AG09309 (cell line): ENCODE data around the gene NEGR1.

Experiments
- DNase-seq: peaks from one replicate; pipeline ENCODE4 v3.0.0-alpha.2; 2010; ENCODE audit warnings: low read depth
- H3K4me3 ChIP-seq: 2 replicates; pipeline ENCODE4 v1.5.1; 2011; ENCODE audit warnings: mild to moderate bottlenecking, low read depth, low read length, moderate library complexity; ENCODE audit not compliant: control insufficient read depth
- CTCF ChIP-seq: IDR thresholded peaks from 2 replicates; pipeline ENCODE4 v1.5.1; 2011; ENCODE audit warnings: mild to moderate bottlenecking, low read depth, low read length, inconsistent platforms; ENCODE audit not compliant: insufficient read depth, control insufficient read depth; ENCODE audit errors: missing control alignments

NEGR1 gene

GRCh38 chr1:72281144-72281543 is 1.2 kb downstream of the NEGR1 start:
- TF ChIP-seq CTCF = no peak
- H3K4me3 ChIP-seq = peak overlapping the region; percentile 79
- no peak for DNase-seq

- H3K4me3 ChIP-seq = peak overlapping the region; percentile 79
- DNase-seq = peak; percentile 5
- TF ChIP-seq CTCF = no peak
Observed at GRCh38 chr1:72280711-72281110, 1.6 kb downstream of the NEGR1 start.

GRCh38 chr1:72280131-72280530 is 2.2 kb downstream of the NEGR1 start:
- no peak for TF ChIP-seq CTCF
- H3K4me3 ChIP-seq = peak overlapping the region; percentile 5; the same call in 1 of the 2 replicates
- no peak for DNase-seq

- no peak for DNase-seq
- TF ChIP-seq CTCF = no peak
- no peak overlapping the region for H3K4me3 ChIP-seq
Observed at GRCh38 chr1:72278461-72278860, 3.9 kb downstream of the NEGR1 start.

GRCh38 chr1:72271555-72272085 is 10.7 kb downstream of the NEGR1 start:
- no peak for DNase-seq

GRCh38 chr1:72262735-72263134 is 19.6 kb downstream of the NEGR1 start:
- TF ChIP-seq CTCF = no peak
- H3K4me3 ChIP-seq = no peak overlapping the region
- no peak for DNase-seq

More at GRCh38 chr1:72271555-72272085, 10.7 kb downstream of the NEGR1 start:
- H3K4me3 ChIP-seq = no peak overlapping the region
- no peak for TF ChIP-seq CTCF

- DNase-seq = no peak
- H3K4me3 ChIP-seq = no peak overlapping the region
- no peak for TF ChIP-seq CTCF
Observed at GRCh38 chr1:72253132-72253531, 29.2 kb downstream of the NEGR1 start.
